GM18505 (cell line): Measurements from ENCODE around the gene CIDEC.
"Not testable (repeated sequence)": the region's sequence is repeated elsewhere in the genome, so short reads cannot be mapped to it uniquely, and the experiment has no call there.

Source experiments
- ATAC-seq: cut with Tn5 transposase; IDR thresholded peaks from one replicate; pipeline ENCODE4 v1.9.1; 2021; ENCODE audit not compliant: unreplicated experiment
- POLR2A ChIP-seq: IDR thresholded peaks from 4 replicates; pipeline ENCODE4 v1.6.1; 2011; ENCODE audit warnings: borderline replicate concordance; ENCODE audit not compliant: insufficient read depth, insufficient read length; ENCODE audit errors: extremely low read depth

The CIDEC gene

GRCh38 chr3:9911863-9912262 lies 31.8 kb upstream of the CIDEC start:
- ATAC-seq, result no peak
- TF ChIP-seq POLR2A, result no peak

- ATAC-seq, result no peak
- TF ChIP-seq POLR2A, result no peak
Measured at GRCh38 chr3:9909221-9910013, 29.4 kb upstream of the CIDEC start.

- TF ChIP-seq POLR2A, result no peak
- ATAC-seq, result no peak
Measured at GRCh38 chr3:9908286-9908685, 28.2 kb upstream of the CIDEC start.

GRCh38 chr3:9906480-9906879 lies 26.4 kb upstream of the CIDEC start:
- TF ChIP-seq POLR2A, result no peak
- no peak for ATAC-seq

GRCh38 chr3:9903904-9904303 lies 23.9 kb upstream of the CIDEC start:
- TF ChIP-seq POLR2A, result no peak
- no peak for ATAC-seq

- TF ChIP-seq POLR2A, result no peak
- ATAC-seq, result no peak
Measured at GRCh38 chr3:9903238-9903624, 23.2 kb upstream of the CIDEC start.

- ATAC-seq, result no peak
- no peak for TF ChIP-seq POLR2A
Measured at GRCh38 chr3:9902372-9903237, 22.6 kb upstream of the CIDEC start, which contains the start of gene IL17RE. Gene IL17RE, plus strand, starts transcription at chr3:9902848. Its CDS starts 85 bp downstream, at chr3:9902933.

GRCh38 chr3:9901967-9902366 lies 21.9 kb upstream of the CIDEC start:
- no peak for TF ChIP-seq POLR2A
- ATAC-seq, result no peak

- ATAC-seq, result not testable (repeated sequence)
Measured at GRCh38 chr3:9900965-9901415, 20.9 kb upstream of the CIDEC start.

- TF ChIP-seq POLR2A, result no peak
- ATAC-seq, result no peak
Measured at GRCh38 chr3:9899289-9899791, 19.3 kb upstream of the CIDEC start.

GRCh38 chr3:9898467-9899241 lies 18.6 kb upstream of the CIDEC start:
- no peak for TF ChIP-seq POLR2A
- no peak for ATAC-seq

- no peak for ATAC-seq
- TF ChIP-seq POLR2A, result no peak
Measured at GRCh38 chr3:9897408-9898372, 17.6 kb upstream of the CIDEC start.

- not testable (repeated sequence) for ATAC-seq
Measured at GRCh38 chr3:9896755-9897407, 16.8 kb upstream of the CIDEC start.

GRCh38 chr3:9895715-9896114 lies 15.7 kb upstream of the CIDEC start:
- not testable (repeated sequence) for ATAC-seq
